Prostate gland (tissue), 2 donors: ENCODE results near the gene MSH4. TPM values are rescaled to one million over a fixed set of nuclear protein-coding genes. Genes with fewer than 3 reads are reported as not detected.
"Not testable (repeated sequence)": the region's sequence is repeated elsewhere in the genome, so short reads cannot be mapped to it uniquely, and the experiment has no call there.

ENCODE experiments used
- DNase-seq: peaks from one replicate; pipeline ENCODE4 v3.0.0-alpha.2; 2019; ENCODE audit warnings: low spot score
- H3K27ac ChIP-seq, 2 donors: fragments of 200-600 bp; sonication (generic); 2 replicates each; pipeline ENCODE4 v1.5.1; 2017 to 2019
- H3K27me3 ChIP-seq: fragments of 200-600 bp; sonication (generic); replicated peaks from 2 replicates; pipeline ENCODE4 v1.5.1; 2019; ENCODE audit not compliant: insufficient read depth
- H3K36me3 ChIP-seq, 2 donors: fragments of 200-600 bp; sonication (generic); 1 replicate in 1 of 2; 2 replicates in 1 of 2; pipeline versions ENCODE4 v1.5.1 to v1.8.1; 2017 to 2019
- H3K4me1 ChIP-seq: fragments of 200-600 bp; sonication (generic); replicated peaks from 2 replicates; pipeline ENCODE4 v1.5.1; 2019
- H3K4me3 ChIP-seq, 2 donors: fragments of 200-600 bp; sonication (generic); 2 replicates each; pipeline ENCODE4 v1.5.1; 2017 to 2019
- H3K9me3 ChIP-seq: fragments of 200-600 bp; sonication (generic); 2 replicates; pipeline ENCODE4 v1.5.1; 2017
- CTCF ChIP-seq, 4 experiments: fragments of 200-600 bp in 2 of 4; fragments of 450-650 bp in 2 of 4; sonication (generic) in 2 of 4; IDR thresholded peaks; 1 replicate in 3 of 4; 2 replicates in 1 of 4; pipeline ENCODE4 v1.5.1; 2016 to 2019; ENCODE audit warnings: antibody characterized with exemption in 4 of 4, mild to moderate bottlenecking in 2 of 4, moderate library complexity in 2 of 4
- POLR2A ChIP-seq: fragments of 450-650 bp; IDR thresholded peaks from one replicate; pipeline ENCODE4 v1.6.1; 2016; ENCODE audit warnings: antibody characterized with exemption, mild to moderate bottlenecking
- POLR2AphosphoS5 ChIP-seq: sonication (generic); formaldehyde crosslinking; IDR thresholded peaks from one replicate; pipeline ENCODE4 v1.6.1; 2017; ENCODE audit warnings: antibody characterized with exemption
- WGBS: methylation state at CpG from one replicate; pipeline ENCODE4 v1.1.5; 2018; 5-methylcytosine and 5-hydroxymethylcytosine counted together
- intact Hi-C: fragments of 100-400 bp; cut with DNase I; formaldehyde crosslinking; loops from one replicate; pipeline ENCODE4 v1.14.2; 2022
- total RNA-seq, 2 donors: library from RNA; depleted of rRNA; stranded (reverse); fragments of >200 nt; gene quantifications; one replicate each; pipeline ENCODE4 v1.1.0, GENCODE V29; 2016

The MSH4 gene
- total RNA-seq, 2 donors from 2014 or later: 0.05 to 0.91 TPM

- H3K27ac ChIP-seq: no peak overlapping the region
- H3K9me3 ChIP-seq: no peaks in the 10 kb centered on the region
- H3K4me3 ChIP-seq: no peak overlapping the region
- no peaks in the 10 kb centered on the region for H3K4me1 ChIP-seq
- no peaks in the 10 kb centered on the region for H3K27me3 ChIP-seq
- 94% methylated on average over 4 of the region's 4 CpGs for WGBS
- TF ChIP-seq POLR2A (no peak), CTCF (IDR thresholded peaks at IDR 0.05) (no peak), POLR2AphosphoS5 (no peak)
- peaks cover 0 to 2% of the 10 kb centered on the region in 2 donors for H3K36me3 ChIP-seq
- intact Hi-C loops: no loop called here
- DNase-seq: no peak
Observed at GRCh38 chr1:75795703-75796193, 934 bp upstream of the MSH4 start.

- H3K27ac ChIP-seq: no peak overlapping the region
- no peaks in the 10 kb centered on the region for H3K9me3 ChIP-seq
- no peaks in the 10 kb centered on the region for H3K4me1 ChIP-seq
- no peaks in the 10 kb centered on the region for H3K27me3 ChIP-seq
- no peak overlapping the region for H3K4me3 ChIP-seq
- intact Hi-C loops: no loop called here
- H3K36me3 ChIP-seq: no peaks in the 10 kb centered on the region
- TF ChIP-seq CTCF (IDR thresholded peaks at IDR 0.05): no peak
- WGBS: 89% methylated on average over 6 of the region's 6 CpGs
- no peak for DNase-seq
Observed at GRCh38 chr1:75797273-75797588, 549 bp downstream of the MSH4 start.

GRCh38 chr1:75797606-75798216, 1.0 kb downstream of the MSH4 start:
- no peak overlapping the region for H3K4me3 ChIP-seq
- no peaks in the 10 kb centered on the region for H3K9me3 ChIP-seq
- no peak overlapping the region for H3K27ac ChIP-seq
- H3K27me3 ChIP-seq: no peaks in the 10 kb centered on the region
- no peaks in the 10 kb centered on the region for H3K4me1 ChIP-seq
- 94% methylated on average over 13 of the region's 13 CpGs for WGBS
- no peak for DNase-seq
- TF ChIP-seq POLR2AphosphoS5 (no peak), CTCF (IDR thresholded peaks at IDR 0.05) (no peak), POLR2A (no peak)
- intact Hi-C loops: no loop called here
- no peaks in the 10 kb centered on the region for H3K36me3 ChIP-seq

- H3K27ac ChIP-seq, intact Hi-C loops, H3K27me3 ChIP-seq, DNase-seq, H3K4me3 ChIP-seq, H3K36me3 ChIP-seq, H3K9me3 ChIP-seq, H3K4me1 ChIP-seq: not testable (repeated sequence)
- WGBS: 100% methylated on average over 2 of the region's 2 CpGs
Observed at GRCh38 chr1:75801480-75801879, 4.8 kb downstream of the MSH4 start.

GRCh38 chr1:75808921-75809320, 12.2 kb downstream of the MSH4 start:
- H3K4me1 ChIP-seq: no peaks in the 10 kb centered on the region
- DNase-seq: no peak
- H3K9me3 ChIP-seq: no peaks in the 10 kb centered on the region
- H3K27ac ChIP-seq: no peak overlapping the region
- intact Hi-C loops: no loop called here
- no peaks in the 10 kb centered on the region for H3K36me3 ChIP-seq
- WGBS: 70% methylated on average over 4 of the region's 4 CpGs
- no peaks in the 10 kb centered on the region for H3K27me3 ChIP-seq
- H3K4me3 ChIP-seq: no peak overlapping the region
- TF ChIP-seq POLR2A (no peak), POLR2AphosphoS5 (no peak), CTCF (IDR thresholded peaks at IDR 0.05) (no peak)

GRCh38 chr1:75810113-75810512, 13.4 kb downstream of the MSH4 start:
- DNase-seq: not testable (repeated sequence)

More at GRCh38 chr1:75810113-75810512, 13.4 kb downstream of the MSH4 start:
- H3K4me3 ChIP-seq, H3K27me3 ChIP-seq, H3K9me3 ChIP-seq, H3K36me3 ChIP-seq, H3K27ac ChIP-seq, intact Hi-C loops, H3K4me1 ChIP-seq: not testable (repeated sequence)
- WGBS: 98% methylated on average over 3 of the region's 3 CpGs
